Upper lobe of right lung (tissue), 1 donor: ENCODE measurements around the gene HBB. TPM values are rescaled to one million over a fixed set of nuclear protein-coding genes. Genes with fewer than 3 reads are reported as not detected.

Experiments
- ATAC-seq: fragments of 200-7000 bp; cut with Tn5 transposase; one replicate; pipeline ENCODE4 v1.9.1; 2020; ENCODE audit warnings: mild to moderate bottlenecking, moderate library complexity
- DNase-seq: peaks from one replicate; pipeline ENCODE4 v3.0.0-alpha.2; 2020
- H3K27ac ChIP-seq: fragments of 200-600 bp; one replicate; pipeline ENCODE4 v1.8.0; 2022
- H3K27me3 ChIP-seq: fragments of 200-600 bp; one replicate; pipeline ENCODE4 v1.8.0; 2022; ENCODE audit warnings: mild to moderate bottlenecking
- H3K36me3 ChIP-seq: fragments of 200-600 bp; one replicate; pipeline ENCODE4 v1.8.0; 2022
- H3K4me1 ChIP-seq: fragments of 200-600 bp; one replicate; pipeline ENCODE4 v1.8.0; 2022
- H3K4me3 ChIP-seq: fragments of 200-600 bp; one replicate; pipeline ENCODE4 v1.8.0; 2022; ENCODE audit warnings: mild to moderate bottlenecking
- H3K9me3 ChIP-seq: fragments of 200-600 bp; one replicate; pipeline ENCODE4 v1.8.0; 2022
- CTCF ChIP-seq: fragments of 200-600 bp; IDR thresholded peaks from one replicate; pipeline ENCODE4 v1.8.0; 2022; ENCODE audit warnings: antibody characterized with exemption
- intact Hi-C: fragments of 100-400 bp; cut with DNase I; formaldehyde crosslinking; loops from one replicate; pipeline ENCODE4 v1.11.0; 2022
- long read RNA-seq: library from polyadenylated mRNA; unstranded; transcript quantifications from one replicate; pipeline ENCODE4 v2.0.0, GENCODE V29; 2021
- total RNA-seq: library from RNA; stranded (reverse); fragmentation: NEBNext Ultra II Directional; extraction: Animal tissue kit (Norgen Biotek cat#: 25700); gene quantifications from one replicate; pipeline ENCODE4 v1.2.1, GENCODE V29; 2021
- donor health status: DM: no; HTN: yes; CAD: no; lungs with severe emphysema.

The HBB gene
- total RNA-seq, result 338 TPM
- long read RNA-seq, transcript HBB-201 (3 exons, 628 nt), result major isoform, 41 of 43 reads
- long read RNA-seq, partial matches to known transcripts, result 0 of 43 reads
- long read RNA-seq, other reads (novel, unspliced or antisense), result 0 of 43 reads

- no peaks in the 10 kb centered on the region for H3K27me3 ChIP-seq
- H3K36me3 ChIP-seq, result no peaks in the 10 kb centered on the region
- no peaks in the 10 kb centered on the region for H3K4me1 ChIP-seq
- no peaks in the 10 kb centered on the region for H3K9me3 ChIP-seq
- intact Hi-C loops, result no loop called here
- TF ChIP-seq CTCF, result no peak
- DNase-seq (no peak), ATAC-seq (no peak)
- H3K27ac ChIP-seq, result no peak within 1 kb of the TSS
- no peak within 1 kb of the TSS for H3K4me3 ChIP-seq
Measured at GRCh38 chr11:5226732-5227310, at the start of gene HBB. HBB (minus strand) TSS chr11:5227071; CDS start chr11:5227021, 50 bp downstream.

- H3K4me3 ChIP-seq, result no peak overlapping the region
- no peaks in the 10 kb centered on the region for H3K27me3 ChIP-seq
- H3K27ac ChIP-seq, result no peak overlapping the region
- TF ChIP-seq CTCF, result no peak
- H3K36me3 ChIP-seq, result no peaks in the 10 kb centered on the region
- H3K4me1 ChIP-seq, result no peaks in the 10 kb centered on the region
- ATAC-seq (no peak), DNase-seq (no peak)
- no peaks in the 10 kb centered on the region for H3K9me3 ChIP-seq
- intact Hi-C loops, result no loop called here
Measured at GRCh38 chr11:5275369-5276110, 48.7 kb upstream of the HBB start.

- no peaks in the 10 kb centered on the region for H3K9me3 ChIP-seq
Measured at GRCh38 chr11:5274395-5274794, 47.5 kb upstream of the HBB start.

GRCh38 chr11:5272395-5273017, 45.6 kb upstream of the HBB start:
- DNase-seq (no peak), ATAC-seq (no peak)
- H3K4me3 ChIP-seq, result no peak overlapping the region
- H3K9me3 ChIP-seq, result no peaks in the 10 kb centered on the region
- H3K27me3 ChIP-seq, result no peaks in the 10 kb centered on the region
- H3K27ac ChIP-seq, result no peak overlapping the region
- no peaks in the 10 kb centered on the region for H3K36me3 ChIP-seq
- intact Hi-C loops, result no loop called here
- no peak for TF ChIP-seq CTCF
- no peaks in the 10 kb centered on the region for H3K4me1 ChIP-seq

More at GRCh38 chr11:5274395-5274794, 47.5 kb upstream of the HBB start:
- intact Hi-C loops, result no loop called here
- Histone ChIP-seq H3K4me1 (no peaks in the 10 kb centered on the region), H3K4me3 (no peak overlapping the region), H3K36me3 (no peaks in the 10 kb centered on the region), H3K27me3 (no peaks in the 10 kb centered on the region), H3K27ac (no peak overlapping the region)
- no peak for DNase-seq
- ATAC-seq, result no peak
- no peak for TF ChIP-seq CTCF

- intact Hi-C loops, result no loop called here
- no peak within 1 kb of the TSS for H3K4me3 ChIP-seq
- no peaks in the 10 kb centered on the region for H3K27me3 ChIP-seq
- H3K36me3 ChIP-seq, result no peaks in the 10 kb centered on the region
- H3K4me1 ChIP-seq, result no peaks in the 10 kb centered on the region
- no peaks in the 10 kb centered on the region for H3K9me3 ChIP-seq
- ATAC-seq (no peak), DNase-seq (no peak)
- no peak for TF ChIP-seq CTCF
- no peak within 1 kb of the TSS for H3K27ac ChIP-seq
Measured at GRCh38 chr11:5269715-5270147, 42.9 kb upstream of the HBB start, which contains the start of gene HBE1. HBE1 (minus strand) TSS chr11:5269945; CDS start chr11:5269890, 55 bp downstream.
